WERI-Rb-1 (cell line): Measurements from ENCODE around the gene ITPRID1.

Experiments used
- DNase-seq: peaks from one replicate; pipeline ENCODE4 v3.0.0-alpha.2; 2020
- H3K27ac ChIP-seq: fragments of 250-450 bp; sonication (Bioruptor Pico); 2 replicates; pipeline ENCODE4 v1.5.1; 2020; ENCODE audit warnings: mild to moderate bottlenecking, moderate library complexity
- H3K27me3 ChIP-seq: fragments of 250-450 bp; sonication (Bioruptor Pico); 2 replicates; pipeline ENCODE4 v1.5.1; 2021; ENCODE audit warnings: mild to moderate bottlenecking, low read depth, moderate library complexity; ENCODE audit not compliant: insufficient read depth, severe bottlenecking
- H3K36me3 ChIP-seq: fragments of 250-450 bp; sonication (Bioruptor Pico); 2 replicates; pipeline ENCODE4 v1.5.1; 2020; ENCODE audit warnings: mild to moderate bottlenecking, moderate library complexity
- H3K4me3 ChIP-seq: 2 replicates; pipeline ENCODE4 v1.5.1; 2011; ENCODE audit warnings: low read depth, mild to moderate bottlenecking, control low read depth, low read length
- H3K9me3 ChIP-seq: fragments of 250-450 bp; sonication (Bioruptor Pico); 2 replicates; pipeline ENCODE4 v1.5.1; 2021; ENCODE audit warnings: mild to moderate bottlenecking, moderate library complexity; ENCODE audit not compliant: severe bottlenecking
- TF ChIP-seq, protein P1 (sequence below): IDR thresholded peaks from 2 replicates; pipeline ENCODE4 v1.5.1; 2011; ENCODE audit warnings: low read depth, mild to moderate bottlenecking, control low read depth, inconsistent platforms, low read length

ITPRID1 gene

DNA sequence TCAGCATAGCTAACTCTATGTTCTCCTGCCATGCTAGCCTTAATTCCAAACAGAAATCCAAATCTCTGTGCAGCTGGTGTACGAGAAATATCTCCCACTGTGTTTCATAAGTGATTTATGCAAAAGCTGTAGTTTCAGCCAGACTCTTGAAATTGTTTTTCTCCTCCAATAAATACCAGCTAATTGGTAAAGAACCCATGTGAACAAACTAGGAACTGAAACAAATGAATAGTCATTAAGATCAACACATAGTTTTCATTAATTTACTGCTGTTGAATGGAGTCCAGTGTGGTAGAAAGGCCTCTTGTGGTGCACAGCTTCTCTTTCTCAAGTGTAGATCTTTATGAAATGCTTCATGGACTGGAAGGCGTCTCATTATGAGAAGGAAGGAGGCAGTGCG, 191.5 kb downstream of the ITPRID1 start:
- no peak overlapping the region for H3K27ac ChIP-seq
- DNase-seq: no peak
- H3K4me3 ChIP-seq: no peak overlapping the region
- peaks cover 2% of the 10 kb centered on the region for H3K9me3 ChIP-seq
- no peaks in the 10 kb centered on the region for H3K36me3 ChIP-seq
- TF ChIP-seq, protein P1, sequence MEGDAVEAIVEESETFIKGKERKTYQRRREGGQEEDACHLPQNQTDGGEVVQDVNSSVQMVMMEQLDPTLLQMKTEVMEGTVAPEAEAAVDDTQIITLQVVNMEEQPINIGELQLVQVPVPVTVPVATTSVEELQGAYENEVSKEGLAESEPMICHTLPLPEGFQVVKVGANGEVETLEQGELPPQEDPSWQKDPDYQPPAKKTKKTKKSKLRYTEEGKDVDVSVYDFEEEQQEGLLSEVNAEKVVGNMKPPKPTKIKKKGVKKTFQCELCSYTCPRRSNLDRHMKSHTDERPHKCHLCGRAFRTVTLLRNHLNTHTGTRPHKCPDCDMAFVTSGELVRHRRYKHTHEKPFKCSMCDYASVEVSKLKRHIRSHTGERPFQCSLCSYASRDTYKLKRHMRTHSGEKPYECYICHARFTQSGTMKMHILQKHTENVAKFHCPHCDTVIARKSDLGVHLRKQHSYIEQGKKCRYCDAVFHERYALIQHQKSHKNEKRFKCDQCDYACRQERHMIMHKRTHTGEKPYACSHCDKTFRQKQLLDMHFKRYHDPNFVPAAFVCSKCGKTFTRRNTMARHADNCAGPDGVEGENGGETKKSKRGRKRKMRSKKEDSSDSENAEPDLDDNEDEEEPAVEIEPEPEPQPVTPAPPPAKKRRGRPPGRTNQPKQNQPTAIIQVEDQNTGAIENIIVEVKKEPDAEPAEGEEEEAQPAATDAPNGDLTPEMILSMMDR: no peak
- H3K27me3 ChIP-seq: no peaks in the 10 kb centered on the region

DNA sequence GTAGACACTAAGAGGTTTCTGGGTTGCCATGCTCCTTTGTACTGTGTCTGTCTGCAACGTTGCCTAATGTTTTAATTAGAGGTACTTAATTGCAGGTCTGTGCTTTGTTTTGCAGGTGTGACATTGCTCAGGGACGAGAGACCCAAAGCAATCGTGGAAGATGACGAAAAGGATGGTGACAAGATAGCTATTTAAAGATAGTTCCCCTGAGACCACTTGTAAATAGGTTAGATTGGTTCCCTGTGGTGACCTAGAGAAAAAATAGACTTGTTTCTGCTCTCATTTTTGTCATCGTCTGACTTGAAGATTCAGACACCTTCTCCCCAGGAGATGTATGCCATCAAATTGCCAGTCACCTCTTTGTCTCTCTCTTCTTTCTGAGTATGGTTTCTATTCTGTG, 193.2 kb downstream of the ITPRID1 start:
- TF ChIP-seq, protein P1: no peak
- DNase-seq: no peak
- no peaks in the 10 kb centered on the region for H3K9me3 ChIP-seq
- no peaks in the 10 kb centered on the region for H3K27me3 ChIP-seq
- no peak overlapping the region for H3K4me3 ChIP-seq
- H3K27ac ChIP-seq: no peak overlapping the region
- H3K36me3 ChIP-seq: no peaks in the 10 kb centered on the region
